HG03378 (cell line): ENCODE data around the gene LMO3.
"Not testable (repeated sequence)": the region's sequence is repeated elsewhere in the genome, so short reads cannot be mapped to it uniquely, and the experiment has no call there.

ENCODE experiments used
- ATAC-seq: cut with Tn5 transposase; IDR thresholded peaks from one replicate; pipeline ENCODE4 v1.9.1; 2021; ENCODE audit warnings: mild to moderate bottlenecking, moderate library complexity; ENCODE audit not compliant: unreplicated experiment

The LMO3 gene

GRCh38 chr12:16553457-16553856 is 52.5 kb downstream of the LMO3 start:
- no peak for ATAC-seq

GRCh38 chr12:16552301-16552700 is 53.7 kb downstream of the LMO3 start:
- no peak for ATAC-seq

- no peak for ATAC-seq
Observed at GRCh38 chr12:16545836-16546235, 60.1 kb downstream of the LMO3 start.

- no peak for ATAC-seq
Observed at GRCh38 chr12:16542586-16542985, 63.4 kb downstream of the LMO3 start.

- not testable (repeated sequence) for ATAC-seq
Observed at GRCh38 chr12:16537652-16538051, 68.3 kb downstream of the LMO3 start.

- ATAC-seq: no peak
Observed at GRCh38 chr12:16531621-16532020, 74.3 kb downstream of the LMO3 start.

- ATAC-seq: no peak
Observed at GRCh38 chr12:16530268-16530850, 75.6 kb downstream of the LMO3 start.

- no peak for ATAC-seq
Observed at GRCh38 chr12:16526693-16527092, 79.3 kb downstream of the LMO3 start.

- ATAC-seq: no peak
Observed at GRCh38 chr12:16524378-16524777, 81.6 kb downstream of the LMO3 start.

GRCh38 chr12:16523951-16524331 is 82.0 kb downstream of the LMO3 start:
- ATAC-seq: peak; percentile 54

GRCh38 chr12:16523284-16523950 is 82.5 kb downstream of the LMO3 start:
- no peak for ATAC-seq

- ATAC-seq: no peak
Observed at GRCh38 chr12:16520328-16520727, 85.6 kb downstream of the LMO3 start.

- no peak for ATAC-seq
Observed at GRCh38 chr12:16515666-16516065, 90.3 kb downstream of the LMO3 start.

- no peak for ATAC-seq
Observed at GRCh38 chr12:16513231-16513630, 92.7 kb downstream of the LMO3 start.

GRCh38 chr12:16509411-16509810 is 96.6 kb downstream of the LMO3 start:
- no peak for ATAC-seq

- no peak for ATAC-seq
Observed at GRCh38 chr12:16506394-16506793, 99.6 kb downstream of the LMO3 start.

GRCh38 chr12:16504200-16504599 is 101.8 kb downstream of the LMO3 start:
- ATAC-seq: no peak

GRCh38 chr12:16499611-16500010 is 106.4 kb downstream of the LMO3 start:
- ATAC-seq: no peak
